HUDEP-2 (cell line): ENCODE measurements around the gene KBTBD13.

Experiments
- DNase-seq, 76 experiments: peaks; one replicate each; lab custom pipeline; 2025; ENCODE audit not compliant: unreplicated experiment in 76 of 76; lab: John Stamatoyannopoulos, UW

The KBTBD13 gene

DNA sequence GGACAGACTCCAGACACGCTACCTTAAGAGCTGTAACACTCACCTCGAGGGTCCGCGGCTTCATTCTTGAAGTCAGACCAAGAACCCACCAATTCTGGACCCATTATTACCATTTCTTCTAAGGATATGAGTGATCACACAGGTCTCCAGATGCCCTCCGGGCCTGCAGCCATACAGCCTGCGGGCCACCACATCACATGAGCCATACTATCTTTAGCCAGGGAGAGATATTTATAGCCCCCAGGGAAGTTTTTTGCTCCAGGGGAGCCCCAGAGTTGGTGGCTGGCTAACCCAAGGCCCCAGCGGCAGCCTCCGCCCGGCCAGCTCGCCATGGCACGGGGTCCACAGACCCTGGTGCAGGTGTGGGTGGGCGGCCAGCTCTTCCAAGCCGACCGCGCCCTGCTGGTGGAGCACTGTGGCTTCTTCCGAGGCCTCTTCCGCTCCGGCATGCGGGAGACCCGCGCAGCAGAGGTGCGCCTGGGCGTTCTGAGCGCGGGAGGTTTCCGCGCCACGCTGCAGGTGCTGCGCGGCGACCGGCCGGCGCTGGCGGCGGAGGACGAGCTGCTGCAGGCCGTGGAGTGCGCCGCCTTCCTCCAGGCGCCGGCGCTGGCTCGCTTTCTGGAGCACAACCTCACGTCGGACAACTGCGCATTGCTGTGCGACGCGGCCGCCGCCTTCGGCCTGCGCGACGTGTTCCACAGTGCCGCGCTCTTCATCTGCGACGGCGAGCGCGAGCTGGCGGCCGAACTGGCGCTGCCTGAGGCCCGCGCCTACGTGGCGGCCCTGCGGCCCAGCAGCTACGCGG lies at the start of gene KBTBD13:
TSS of gene KBTBD13 (plus strand) at position 261 of the 805 bp plus-strand sequence. CDS start at position 331, 70 bp downstream.
- DNase-seq = no peak

DNA sequence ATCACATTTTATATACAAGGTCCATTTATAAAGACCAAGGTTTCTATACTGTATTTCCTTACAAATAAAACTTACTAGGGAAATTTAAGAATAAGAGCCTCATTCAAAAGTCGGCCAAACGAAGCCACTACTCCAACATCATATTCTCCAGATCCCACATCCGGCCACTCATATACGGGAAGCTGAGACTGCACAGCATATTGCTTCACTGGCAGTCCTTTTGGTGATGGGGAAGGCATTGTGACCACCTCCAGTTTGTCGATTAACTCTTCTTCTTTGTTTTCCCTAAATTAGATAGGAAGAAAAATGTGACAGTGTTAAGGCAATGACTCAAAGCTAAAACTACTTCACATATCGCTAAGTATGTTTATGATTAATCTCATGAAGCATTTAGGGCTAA lies 49.8 kb upstream of the KBTBD13 start:
- no peak for DNase-seq

DNA sequence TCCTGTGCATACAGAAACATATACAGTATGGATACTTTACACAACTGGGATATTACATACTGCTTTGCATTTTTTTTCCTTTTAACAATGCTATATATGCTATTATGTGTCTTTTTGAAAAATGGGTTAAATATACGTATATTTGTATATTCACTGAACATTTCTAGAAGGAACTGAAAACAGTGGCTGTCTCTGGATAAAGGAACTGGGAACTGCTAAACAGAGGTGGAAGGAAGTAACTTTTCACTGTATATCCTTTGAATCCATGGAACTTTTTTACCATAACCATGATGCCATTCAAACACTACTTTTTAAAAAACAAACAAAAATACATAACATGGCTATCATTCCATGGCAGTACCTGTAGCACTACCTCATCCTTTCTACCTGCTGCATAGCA lies 49.0 kb upstream of the KBTBD13 start:
- no peak for DNase-seq

DNA sequence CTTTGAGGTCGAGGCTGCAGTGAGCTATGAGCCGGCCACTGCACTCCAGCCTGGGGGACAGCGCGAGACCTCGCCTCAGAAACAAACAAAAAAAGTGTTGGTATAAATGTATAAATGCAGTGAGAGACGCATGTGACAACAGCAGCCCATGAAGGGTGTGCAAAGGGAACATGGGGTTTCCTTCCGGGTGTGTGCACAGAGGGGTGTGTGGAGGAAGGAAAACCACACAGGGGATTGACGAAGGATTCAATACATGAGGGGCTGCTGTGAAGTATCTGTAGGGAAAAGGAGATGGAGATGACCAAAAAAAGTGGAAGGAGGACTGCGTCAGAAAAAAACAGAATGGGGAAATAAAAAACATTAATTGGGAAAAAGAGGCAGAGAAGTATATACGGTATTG lies 48.2 kb upstream of the KBTBD13 start:
- DNase-seq = no peak

DNA sequence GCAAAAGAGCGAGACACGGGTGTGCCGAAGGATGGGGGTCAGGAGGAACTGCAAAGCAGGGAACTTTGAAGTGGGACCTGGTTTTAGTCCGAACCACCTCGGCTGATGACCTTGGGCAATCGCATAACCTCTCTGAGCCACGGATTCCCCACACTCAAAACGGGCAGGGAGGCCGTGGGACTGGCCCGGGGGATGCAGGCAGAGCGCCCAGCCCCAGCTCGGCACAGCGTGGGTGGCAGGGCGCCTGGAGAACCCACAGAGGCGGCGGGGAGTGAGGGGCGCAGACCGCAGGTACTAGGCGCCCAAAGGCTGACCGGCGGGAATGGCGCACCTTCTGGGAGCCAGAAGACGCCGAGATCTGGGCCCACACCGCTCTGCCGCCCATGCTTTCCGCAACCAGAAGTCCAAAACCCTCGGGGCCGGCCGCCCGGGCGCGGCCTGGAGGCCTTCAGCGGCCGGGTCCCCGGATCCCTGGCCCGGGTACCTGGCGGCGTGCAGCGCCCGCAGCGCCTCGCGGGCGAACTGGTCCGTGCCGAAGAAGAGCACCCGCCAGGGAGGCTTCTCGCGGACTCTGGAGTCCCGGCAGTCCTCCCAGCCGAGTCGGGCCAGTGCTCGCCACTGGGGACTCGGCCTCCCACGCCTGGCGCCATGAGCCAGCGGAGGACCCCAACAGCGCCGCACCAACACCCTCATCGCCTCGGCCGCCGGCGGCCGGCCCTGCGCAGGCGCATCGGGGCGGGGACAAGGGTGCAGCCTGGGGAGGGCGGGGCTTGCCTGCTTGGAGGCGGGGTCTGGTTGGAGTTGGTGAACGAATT lies 47.4 kb upstream of the KBTBD13 start, which contains the start of gene MTFMT:
TSS of gene MTFMT (minus strand) at position 719 of the 815 bp plus-strand sequence. CDS start at position 693, 26 bp downstream.
- peak in 73 of 76 experiments; percentile 13 to 91 (median 77) for DNase-seq

DNA sequence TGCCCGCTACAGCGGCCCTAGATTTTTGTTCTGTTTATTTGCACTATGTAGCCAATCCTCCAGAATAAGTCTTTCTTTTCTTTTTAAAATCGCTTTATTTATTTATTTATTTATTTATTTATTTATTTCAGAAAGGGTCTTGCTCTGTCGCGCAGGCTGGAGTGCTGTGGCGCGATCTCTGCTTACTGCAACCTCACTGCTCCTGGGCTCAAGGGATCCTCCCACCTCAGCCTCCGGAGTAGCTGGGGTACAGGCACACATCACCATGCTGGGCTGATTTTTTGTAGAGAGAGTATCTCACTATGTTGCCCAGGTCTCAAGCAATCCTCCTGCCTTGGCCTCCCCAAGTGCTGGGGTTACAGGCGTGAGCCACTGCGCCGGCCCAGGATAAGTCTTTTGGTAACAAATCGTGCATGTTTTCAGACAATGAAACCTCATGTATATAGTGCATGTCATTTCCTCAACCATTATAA lies 46.8 kb upstream of the KBTBD13 start:
- peak in 1 of 76 experiments; percentile 18 for DNase-seq

DNA sequence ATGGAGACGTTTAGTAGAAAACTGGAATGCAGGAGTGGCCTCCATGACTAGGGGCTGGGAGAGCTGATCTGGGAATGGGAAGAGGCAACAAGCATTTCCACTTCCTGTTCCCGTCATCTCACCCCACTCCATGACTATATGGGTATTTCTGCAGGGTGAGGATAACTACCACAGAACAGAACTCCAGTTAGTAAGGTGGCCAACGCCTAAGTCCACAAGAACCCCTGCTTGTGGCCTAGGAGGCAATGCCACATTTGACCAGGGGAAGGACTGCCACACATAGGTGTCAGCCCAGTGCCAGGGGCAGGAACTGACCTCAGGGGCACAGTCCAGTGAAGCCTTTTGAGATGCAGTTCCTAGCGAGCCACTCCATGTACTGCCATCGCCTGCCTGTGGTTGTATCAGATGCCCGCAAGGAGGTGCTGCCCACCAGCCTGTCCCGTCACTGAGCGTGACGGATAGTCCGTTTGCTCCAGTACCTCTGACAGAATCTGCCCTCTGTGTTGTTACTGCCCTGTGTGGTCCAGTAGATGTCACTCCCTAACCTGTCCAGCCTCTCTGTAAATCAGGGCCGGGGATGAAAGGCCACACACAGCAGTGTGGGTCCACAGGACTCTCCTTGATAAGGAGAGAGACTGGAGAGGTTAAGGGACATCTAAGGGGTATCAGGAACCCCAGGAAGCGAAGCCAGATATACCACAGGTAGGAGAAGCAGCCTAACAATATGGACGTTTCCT lies 43.6 kb upstream of the KBTBD13 start:
- DNase-seq = peak in 47 of 76 experiments; percentile 3 to 58 (median 26)

DNA sequence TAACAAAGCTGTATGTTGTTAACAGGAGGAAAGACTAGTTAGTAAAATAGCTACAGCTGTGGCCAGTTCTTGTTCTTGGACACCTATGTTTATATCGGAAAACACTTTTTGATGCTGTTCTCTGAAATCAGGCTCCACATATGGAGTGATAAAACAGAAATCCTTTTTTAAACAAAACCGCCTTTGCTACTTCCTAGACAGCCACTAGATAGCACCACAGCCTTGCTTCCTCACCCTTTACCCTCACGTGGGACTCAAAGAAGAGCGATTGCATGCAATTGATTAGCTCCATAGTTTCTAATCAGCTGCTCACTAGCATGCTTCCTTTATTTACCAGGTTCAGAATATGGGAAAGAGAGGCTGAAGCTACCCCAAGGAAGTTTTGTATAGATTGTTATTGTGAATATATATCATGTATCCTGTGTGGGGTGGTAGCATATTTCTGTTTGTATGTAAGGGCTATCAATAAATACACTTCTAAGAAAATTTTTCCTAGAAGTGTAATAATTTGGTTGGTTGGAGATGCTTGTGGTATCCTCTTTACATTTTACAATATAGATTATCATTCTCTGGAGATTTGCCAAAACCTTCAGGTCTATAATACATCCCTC lies 42.8 kb upstream of the KBTBD13 start:
- peak in 26 of 76 experiments; percentile 4 to 44 (median 16) for DNase-seq

DNA sequence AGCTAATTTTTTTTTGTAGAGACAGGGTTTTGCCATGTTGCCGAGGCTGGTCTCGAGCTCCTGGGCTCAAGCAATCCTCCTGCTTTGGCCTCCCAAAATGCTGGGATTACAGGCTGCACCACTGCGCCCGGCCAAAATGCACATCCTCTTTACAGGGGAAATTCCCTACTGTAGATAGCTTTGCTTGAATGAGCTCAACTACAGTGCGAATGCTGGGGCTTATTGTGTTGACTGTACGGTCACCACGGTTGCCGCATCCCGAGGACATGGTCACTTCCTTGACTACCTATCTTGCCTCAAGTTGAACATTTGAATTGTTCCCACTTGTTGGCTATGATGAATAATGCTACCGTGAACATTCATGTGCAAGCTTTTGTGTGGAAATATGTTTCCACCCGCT lies 41.8 kb upstream of the KBTBD13 start:
- no peak for DNase-seq

DNA sequence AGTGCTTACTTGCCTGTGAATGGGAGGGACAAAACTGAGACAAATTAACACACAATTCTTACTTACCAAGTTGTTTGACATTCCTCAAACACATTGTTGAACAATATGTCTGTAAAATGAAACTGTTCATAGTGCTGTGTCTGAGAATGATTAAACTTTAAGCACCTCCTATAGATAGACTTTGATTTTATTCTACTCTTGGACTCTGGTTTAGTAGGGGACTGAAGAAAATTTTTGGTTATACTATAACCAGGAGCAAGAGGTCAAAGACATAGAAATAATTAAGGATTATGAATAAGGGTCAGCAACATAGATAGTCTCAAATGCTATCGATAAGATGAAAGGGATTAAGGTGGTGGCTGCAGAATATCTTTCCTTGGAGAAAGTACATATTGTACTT lies 39.2 kb upstream of the KBTBD13 start:
- DNase-seq = no peak

DNA sequence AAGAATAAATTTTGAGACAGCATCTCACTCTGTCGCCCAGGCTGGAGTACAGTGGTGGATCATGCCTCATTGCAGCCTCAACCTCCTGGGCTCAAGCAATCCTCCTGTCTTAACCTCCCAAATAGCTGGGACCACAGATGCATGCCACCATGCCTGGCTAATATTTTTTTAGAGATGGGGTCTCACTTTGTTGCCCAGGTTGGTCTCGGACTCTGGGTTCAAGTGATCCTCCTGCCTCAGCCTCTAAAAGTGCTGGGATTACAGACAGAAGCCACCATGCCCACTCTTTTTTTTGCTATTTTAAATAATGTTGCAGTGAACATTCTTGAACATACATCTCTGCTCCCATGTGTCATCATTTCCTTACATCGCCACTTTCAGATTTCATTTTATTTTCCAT lies 38.1 kb upstream of the KBTBD13 start:
- DNase-seq = no peak

DNA sequence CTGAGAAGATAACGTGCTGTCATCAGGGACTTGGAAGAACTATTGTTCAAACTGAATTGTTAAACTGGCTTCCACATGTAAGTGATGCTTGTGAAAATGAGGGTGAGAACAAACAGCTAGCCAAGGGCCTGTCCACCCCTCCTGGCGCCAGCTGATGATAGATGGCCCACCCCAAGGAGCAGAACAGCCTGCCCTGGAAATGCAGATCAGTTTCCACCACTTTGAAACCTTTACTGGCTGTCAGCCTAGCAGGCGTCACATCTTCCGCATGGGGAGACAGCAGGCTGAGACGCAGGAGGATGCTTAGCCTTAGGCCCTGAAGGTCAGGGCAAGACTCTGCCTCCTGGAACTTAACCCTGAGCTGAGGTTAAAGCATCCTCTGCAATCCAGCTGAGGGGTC lies 37.7 kb upstream of the KBTBD13 start:
- no peak for DNase-seq

DNA sequence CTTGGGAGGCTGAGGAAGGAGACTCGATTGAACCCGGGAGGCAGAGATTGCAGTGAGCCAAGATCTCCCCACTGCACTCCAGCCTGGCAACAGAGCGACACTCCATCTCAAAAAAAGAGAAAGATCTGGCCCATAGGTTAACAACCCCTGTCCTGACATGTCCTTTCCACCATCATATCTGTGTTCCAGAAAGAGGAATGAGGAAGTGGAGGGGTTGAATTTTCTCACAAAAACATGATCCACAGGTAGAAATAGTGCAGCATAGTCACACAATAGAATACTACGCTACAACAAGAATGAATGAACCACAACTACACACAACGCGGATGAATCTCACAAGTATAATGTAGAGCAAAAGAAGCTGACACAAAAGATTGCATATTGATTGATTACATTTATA lies 36.1 kb upstream of the KBTBD13 start:
- no peak for DNase-seq

DNA sequence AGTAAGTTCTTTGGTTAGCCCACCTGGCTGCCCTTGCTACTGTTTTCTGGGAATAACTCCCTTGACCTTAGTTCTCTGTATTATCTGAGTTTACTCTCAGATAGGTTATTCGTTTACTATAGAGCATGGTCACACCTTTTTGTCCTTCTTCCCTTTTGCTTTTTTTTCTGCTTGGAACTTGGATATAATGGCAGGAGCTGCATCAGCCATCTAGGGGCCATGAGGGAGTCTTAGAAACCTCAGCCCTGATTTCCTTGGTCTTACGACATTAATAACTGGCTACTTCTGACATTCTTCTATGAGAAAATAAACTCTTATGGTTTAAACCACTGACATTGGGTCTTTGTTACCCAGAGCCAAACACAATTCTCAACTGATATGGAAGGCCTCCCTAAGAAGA lies 34.8 kb upstream of the KBTBD13 start:
- DNase-seq = no peak

DNA sequence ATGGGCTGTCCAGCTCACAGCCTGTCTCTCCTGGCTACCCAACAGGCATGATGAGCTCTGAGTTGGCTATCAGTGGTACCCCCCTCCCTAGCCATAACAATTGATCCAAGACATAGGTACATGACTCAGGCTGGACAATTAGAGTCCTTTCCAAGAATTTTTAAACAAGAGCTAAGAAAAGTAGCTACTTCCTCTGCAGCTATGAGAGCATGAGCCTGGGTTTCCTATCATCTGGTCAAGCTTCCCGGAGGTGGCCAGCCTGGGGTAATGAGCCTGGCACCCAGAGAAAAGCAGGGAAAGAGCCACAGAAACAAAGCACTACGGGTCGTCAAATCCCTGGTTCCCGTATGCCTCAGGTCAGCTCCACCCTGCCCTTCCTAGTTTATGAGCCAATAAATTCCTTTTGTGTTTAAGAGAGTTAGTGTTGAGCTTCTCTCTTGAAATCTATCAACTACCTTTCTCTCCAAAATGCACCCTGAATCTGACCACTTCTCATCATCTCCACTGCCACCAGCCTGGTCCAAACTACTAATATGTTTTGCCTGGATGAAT lies 33.7 kb upstream of the KBTBD13 start:
- DNase-seq = no peak

DNA sequence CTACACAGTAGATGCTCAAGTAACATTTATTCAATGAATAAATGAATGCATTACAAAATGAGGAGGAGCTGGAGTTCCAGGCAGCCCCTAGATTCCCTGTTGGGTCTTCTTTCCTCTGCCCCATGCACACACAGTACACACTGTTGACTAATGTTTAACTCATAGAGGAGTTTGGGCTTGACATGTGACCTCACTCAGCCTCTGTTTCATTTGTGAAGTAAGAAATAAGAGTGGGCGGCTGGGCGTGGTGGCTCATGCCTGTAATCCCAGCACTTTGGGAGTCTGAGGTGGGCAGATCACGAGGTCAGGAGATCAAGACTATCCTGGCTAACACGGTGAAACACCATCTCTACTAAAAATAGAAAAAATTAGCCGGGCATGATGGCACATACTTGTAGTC lies 32.3 kb upstream of the KBTBD13 start:
- peak in 1 of 76 experiments; percentile 7 for DNase-seq

DNA sequence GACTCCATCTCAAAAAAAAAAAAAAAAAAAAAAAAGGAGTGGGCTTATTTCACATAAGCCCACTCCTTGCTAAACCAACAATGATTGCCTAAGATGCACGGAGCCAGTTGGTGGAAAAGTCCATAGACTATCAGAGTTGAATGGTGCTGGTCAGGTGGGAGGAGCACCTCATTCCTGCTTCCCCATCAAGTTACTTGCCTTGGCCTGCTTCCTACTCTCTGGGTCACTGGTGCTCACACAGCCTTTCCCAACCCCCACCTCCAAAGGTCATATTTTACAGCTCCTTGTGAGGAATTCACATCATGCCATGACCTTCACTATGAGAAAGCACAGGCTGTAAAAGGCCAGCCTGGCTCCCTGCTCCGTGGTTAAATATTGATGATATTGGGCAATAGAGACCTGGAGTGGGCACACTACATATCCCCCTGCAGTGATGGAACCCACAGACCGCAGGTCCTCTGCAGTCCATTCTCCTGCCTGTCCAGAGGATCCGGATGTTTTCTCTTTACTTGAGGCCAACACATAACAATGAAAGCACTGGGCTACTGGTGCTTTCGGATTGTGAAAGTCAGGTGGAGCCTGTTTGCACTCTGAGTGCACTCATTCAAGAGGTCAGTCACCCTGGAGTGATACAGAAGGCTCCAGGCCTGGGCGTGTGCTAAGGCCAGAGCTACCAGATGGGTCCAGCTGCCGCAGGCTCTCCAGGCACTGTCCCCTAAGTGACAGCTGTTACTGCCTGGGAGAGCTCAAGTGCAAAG lies 31.6 kb upstream of the KBTBD13 start, which contains the start of gene SLC51B:
TSS of gene SLC51B (plus strand) at position 664 of the 758 bp plus-strand sequence. CDS start 4,618 bp downstream, outside the sequence.
- DNase-seq = no peak

DNA sequence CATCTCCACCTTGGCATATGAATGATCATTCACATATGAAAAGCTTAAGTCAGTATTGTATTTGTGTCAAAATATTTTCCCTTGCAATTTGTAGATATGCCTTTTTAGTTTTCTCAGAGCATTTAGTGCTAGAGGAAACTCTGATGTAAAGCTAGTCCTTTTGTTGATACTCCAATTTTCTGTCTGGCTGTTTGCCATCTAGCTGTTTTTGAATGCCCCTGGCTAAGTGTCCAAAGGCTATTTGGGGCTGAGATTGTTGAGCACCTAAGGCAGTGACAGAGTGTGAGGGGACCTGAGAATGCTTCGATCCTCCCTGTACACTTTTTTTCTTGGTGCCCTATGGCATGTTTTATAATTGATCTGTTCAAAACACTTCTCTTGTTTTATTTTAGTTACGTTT lies 28.3 kb upstream of the KBTBD13 start:
- DNase-seq = no peak

DNA sequence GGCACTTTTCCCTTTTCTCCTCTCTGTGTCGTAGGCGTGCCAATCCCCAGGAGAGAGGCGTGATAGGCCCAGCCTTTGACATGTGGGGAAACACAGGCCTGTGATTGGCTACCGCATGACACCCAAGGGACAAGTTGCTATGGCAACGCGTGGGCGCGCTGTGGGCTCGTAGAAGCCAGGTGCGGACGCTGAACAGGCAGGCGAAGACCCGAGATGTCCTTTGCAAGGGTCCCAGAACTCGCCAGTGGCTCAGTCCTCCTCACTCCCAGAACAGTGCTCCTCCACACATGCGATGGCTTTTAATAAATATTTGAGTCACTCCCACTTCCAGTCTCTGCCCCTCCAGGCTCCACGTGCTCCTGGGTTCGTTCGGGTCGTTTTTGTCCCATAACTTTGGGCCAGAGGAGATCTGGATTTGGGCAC lies 27.1 kb upstream of the KBTBD13 start:
- peak in 74 of 76 experiments; percentile 21 to 89 (median 70) for DNase-seq
